KMS-11 (cell line): ENCODE data around the gene RFX7.

Experiments used
- H2AFZ ChIP-seq: fragments of 200-600 bp; sonication (generic); 2 replicates; pipeline ENCODE4 v1.6.1; 2016; ENCODE audit warnings: antibody characterized with exemption, mixed run types, low read depth
- H3K27ac ChIP-seq: fragments of 200-600 bp; sonication (generic); 2 replicates; pipeline ENCODE4 v1.6.1; 2016; ENCODE audit warnings: mild to moderate bottlenecking, mixed run types
- H3K27me3 ChIP-seq: fragments of 200-600 bp; sonication (generic); 2 replicates; pipeline ENCODE4 v1.6.1; 2017; ENCODE audit warnings: mild to moderate bottlenecking, low read depth, mixed run types, moderate library complexity; ENCODE audit not compliant: insufficient read depth
- H3K36me3 ChIP-seq: fragments of 200-600 bp; sonication (generic); 2 replicates; pipeline ENCODE4 v1.6.1; 2017; ENCODE audit warnings: mild to moderate bottlenecking, mixed run types; ENCODE audit not compliant: insufficient read depth
- H3K4me1 ChIP-seq: fragments of 200-600 bp; sonication (generic); 2 replicates; pipeline ENCODE4 v1.6.1; 2016; ENCODE audit warnings: mild to moderate bottlenecking, low read depth, mixed run types; ENCODE audit not compliant: poor library complexity, severe bottlenecking
- H3K4me2 ChIP-seq: fragments of 200-600 bp; sonication (generic); 2 replicates; pipeline ENCODE4 v1.7.0; 2016; ENCODE audit warnings: mild to moderate bottlenecking, mixed run types
- H3K4me3 ChIP-seq: fragments of 200-600 bp; sonication (generic); IDR thresholded peaks from 2 replicates; pipeline ENCODE4 v1.6.1; 2017; ENCODE audit warnings: low read depth, low read length, mixed read lengths; ENCODE audit not compliant: insufficient read depth
- H3K79me2 ChIP-seq: fragments of 200-600 bp; sonication (generic); 2 replicates; pipeline ENCODE4 v1.6.1; 2016; ENCODE audit warnings: low read depth, mixed run types; ENCODE audit not compliant: insufficient read depth
- H3K9ac ChIP-seq: fragments of 200-600 bp; sonication (generic); 2 replicates; pipeline ENCODE4 v1.6.1; 2016; ENCODE audit warnings: mild to moderate bottlenecking, mixed run types
- H4K20me1 ChIP-seq: fragments of 200-600 bp; sonication (generic); 2 replicates; pipeline ENCODE4 v1.6.1; 2016; ENCODE audit warnings: mild to moderate bottlenecking, mixed run types; ENCODE audit not compliant: insufficient read depth
- TF ChIP-seq, protein P1 (sequence below): fragments of 200-600 bp; sonication (generic); conservative IDR thresholded peaks from 2 replicates; pipeline ENCODE4 v1.6.1; 2017; ENCODE audit warnings: low read depth, mild to moderate bottlenecking, antibody characterized with exemption, low read length, moderate library complexity, mixed read lengths

The RFX7 gene

GRCh38 chr15:56199038-56199437 is 44.6 kb downstream of the RFX7 start:
- Histone ChIP-seq H3K9ac (no peak overlapping the region), H4K20me1 (no peaks in the 10 kb centered on the region), H3K36me3 (no peaks in the 10 kb centered on the region), H3K4me2 (no peak overlapping the region), H3K79me2 (peaks cover 17% of the 10 kb centered on the region), H3K4me3 (no peak overlapping the region), H2AFZ (no peak overlapping the region), H3K27ac (no peak overlapping the region), H3K27me3 (no peaks in the 10 kb centered on the region), H3K4me1 (no peaks in the 10 kb centered on the region)
- TF ChIP-seq, protein P1, sequence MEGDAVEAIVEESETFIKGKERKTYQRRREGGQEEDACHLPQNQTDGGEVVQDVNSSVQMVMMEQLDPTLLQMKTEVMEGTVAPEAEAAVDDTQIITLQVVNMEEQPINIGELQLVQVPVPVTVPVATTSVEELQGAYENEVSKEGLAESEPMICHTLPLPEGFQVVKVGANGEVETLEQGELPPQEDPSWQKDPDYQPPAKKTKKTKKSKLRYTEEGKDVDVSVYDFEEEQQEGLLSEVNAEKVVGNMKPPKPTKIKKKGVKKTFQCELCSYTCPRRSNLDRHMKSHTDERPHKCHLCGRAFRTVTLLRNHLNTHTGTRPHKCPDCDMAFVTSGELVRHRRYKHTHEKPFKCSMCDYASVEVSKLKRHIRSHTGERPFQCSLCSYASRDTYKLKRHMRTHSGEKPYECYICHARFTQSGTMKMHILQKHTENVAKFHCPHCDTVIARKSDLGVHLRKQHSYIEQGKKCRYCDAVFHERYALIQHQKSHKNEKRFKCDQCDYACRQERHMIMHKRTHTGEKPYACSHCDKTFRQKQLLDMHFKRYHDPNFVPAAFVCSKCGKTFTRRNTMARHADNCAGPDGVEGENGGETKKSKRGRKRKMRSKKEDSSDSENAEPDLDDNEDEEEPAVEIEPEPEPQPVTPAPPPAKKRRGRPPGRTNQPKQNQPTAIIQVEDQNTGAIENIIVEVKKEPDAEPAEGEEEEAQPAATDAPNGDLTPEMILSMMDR: no peak

- Histone ChIP-seq H3K27ac (no peak overlapping the region), H3K9ac (no peak overlapping the region), H3K79me2 (peaks cover 16% of the 10 kb centered on the region; the same call in 1 of the 2 replicates), H3K4me2 (no peak overlapping the region), H3K36me3 (no peaks in the 10 kb centered on the region), H3K4me1 (peaks cover 6% of the 10 kb centered on the region), H4K20me1 (no peaks in the 10 kb centered on the region), H2AFZ (no peak overlapping the region), H3K27me3 (no peaks in the 10 kb centered on the region), H3K4me3 (no peak overlapping the region)
- TF ChIP-seq, protein P1: no peak
These were observed 49.6 kb downstream of the RFX7 start for GRCh38 chr15:56194035-56194434.

GRCh38 chr15:56192659-56193442 is 50.8 kb downstream of the RFX7 start:
- Histone ChIP-seq H2AFZ (no peak overlapping the region), H3K4me1 (peaks cover 6% of the 10 kb centered on the region), H3K9ac (no peak overlapping the region), H3K36me3 (no peaks in the 10 kb centered on the region), H3K79me2 (peaks cover 18% of the 10 kb centered on the region; the same call in 1 of the 2 replicates), H4K20me1 (no peaks in the 10 kb centered on the region), H3K4me2 (no peak overlapping the region), H3K27me3 (no peaks in the 10 kb centered on the region), H3K4me3 (no peak overlapping the region), H3K27ac (no peak overlapping the region)
- TF ChIP-seq, protein P1: no peak

GRCh38 chr15:56187665-56188064 is 56.0 kb downstream of the RFX7 start:
- Histone ChIP-seq H4K20me1 (peaks cover 3% of the 10 kb centered on the region; the same call in 1 of the 2 replicates), H3K36me3 (no peaks in the 10 kb centered on the region), H3K4me1 (peaks cover 20% of the 10 kb centered on the region), H3K27me3 (no peaks in the 10 kb centered on the region), H3K4me2 (no peak overlapping the region), H3K27ac (no peak overlapping the region), H3K9ac (no peak overlapping the region), H2AFZ (no peak overlapping the region), H3K4me3 (no peak overlapping the region), H3K79me2 (peaks cover 18% of the 10 kb centered on the region; the same call in 1 of the 2 replicates)
- TF ChIP-seq, protein P1: no peak
